Dermis blood vessel endothelial cell (primary cell): ENCODE results near the gene C3orf20. TPM values are rescaled to one million over a fixed set of nuclear protein-coding genes. Genes with fewer than 3 reads are reported as not detected.

Source experiments
- DNase-seq: peaks from one replicate; pipeline ENCODE4 v3.0.0; 2010
- total RNA-seq: library from RNA; depleted of rRNA; stranded (reverse); fragments of >200 nt; gene quantifications from 2 replicates; pipeline ENCODE4 v1.2.3, GENCODE V29; 2014

C3orf20 gene
- total RNA-seq, 1 donor from 2014 or later = not detected

DNA sequence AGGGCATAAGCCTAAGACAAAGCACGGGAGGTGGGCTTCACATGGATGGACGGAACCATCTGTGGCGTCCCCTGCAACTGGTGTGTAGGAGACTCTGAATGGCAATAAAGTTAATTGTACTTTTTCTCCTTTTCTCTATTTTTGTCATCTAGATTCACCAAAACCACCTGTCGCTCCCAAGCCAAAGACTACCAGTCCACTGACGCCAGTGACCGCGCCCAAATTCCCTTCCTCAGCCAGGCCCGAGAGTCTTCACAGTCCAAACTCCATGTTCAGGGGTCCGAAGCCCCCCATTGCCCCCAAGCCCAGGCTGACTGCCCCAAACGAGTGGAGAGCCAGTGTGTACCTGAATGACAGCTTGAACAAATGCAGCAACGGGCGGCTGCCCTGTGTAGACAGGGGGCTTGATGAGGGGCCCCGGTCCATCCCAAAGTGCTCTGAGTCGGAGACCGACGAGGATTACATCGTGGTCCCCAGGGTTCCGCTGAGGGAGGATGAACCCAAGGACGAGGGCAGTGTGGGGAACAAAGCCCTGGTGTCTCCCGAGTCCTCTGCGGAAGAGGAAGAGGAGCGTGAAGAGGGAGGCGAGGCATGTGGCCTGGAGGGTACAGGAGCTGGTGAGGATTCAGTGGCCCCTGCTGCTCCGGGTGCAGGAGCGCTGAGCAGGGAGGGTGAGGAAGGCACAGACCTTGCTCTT lies 144.0 kb downstream of the C3orf20 start, which contains the start of gene FGD5:
Gene FGD5, plus strand, starts transcription at position 159 of the 697 bp plus-strand sequence. Its CDS starts 110 bp downstream, at position 269.
- no peak for DNase-seq

DNA sequence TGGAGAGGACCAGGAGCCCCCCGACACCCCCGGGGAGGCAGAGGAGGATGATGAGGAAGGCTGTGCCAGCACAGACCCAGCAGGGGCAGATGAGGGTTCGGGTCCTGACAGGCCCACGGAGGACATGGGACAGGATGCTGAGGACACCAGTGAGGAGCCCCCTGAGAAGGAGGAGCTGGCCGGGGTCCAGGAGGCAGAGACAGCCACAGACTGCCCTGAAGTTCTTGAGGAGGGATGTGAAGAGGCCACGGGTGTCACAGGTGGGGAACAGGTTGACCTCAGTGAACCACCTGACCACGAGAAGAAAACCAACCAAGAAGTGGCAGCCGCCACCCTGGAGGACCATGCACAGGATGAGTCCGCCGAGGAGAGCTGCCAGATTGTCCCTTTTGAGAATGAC lies 144.7 kb downstream of the C3orf20 start:
- DNase-seq = no peak

DNA sequence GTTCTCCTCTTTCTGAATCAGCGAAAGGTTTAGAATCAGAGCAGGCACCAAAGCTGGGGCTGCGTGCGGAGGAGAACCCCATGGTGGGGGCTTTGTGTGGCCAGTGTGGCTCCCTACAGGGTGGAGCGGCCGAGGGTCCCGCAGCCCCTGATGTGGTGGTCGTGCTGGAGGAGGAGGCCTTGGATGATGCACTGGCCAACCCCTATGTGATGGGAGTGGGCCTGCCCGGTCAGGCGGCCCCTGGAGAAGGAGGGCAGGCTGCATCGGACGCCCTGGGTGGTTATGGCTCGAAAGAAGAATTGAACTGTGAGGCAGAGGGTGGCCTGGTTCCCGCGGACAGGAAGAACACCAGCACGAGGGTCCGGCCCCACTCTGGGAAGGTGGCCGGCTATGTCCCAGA lies 145.2 kb downstream of the C3orf20 start:
- DNase-seq = no peak

DNA sequence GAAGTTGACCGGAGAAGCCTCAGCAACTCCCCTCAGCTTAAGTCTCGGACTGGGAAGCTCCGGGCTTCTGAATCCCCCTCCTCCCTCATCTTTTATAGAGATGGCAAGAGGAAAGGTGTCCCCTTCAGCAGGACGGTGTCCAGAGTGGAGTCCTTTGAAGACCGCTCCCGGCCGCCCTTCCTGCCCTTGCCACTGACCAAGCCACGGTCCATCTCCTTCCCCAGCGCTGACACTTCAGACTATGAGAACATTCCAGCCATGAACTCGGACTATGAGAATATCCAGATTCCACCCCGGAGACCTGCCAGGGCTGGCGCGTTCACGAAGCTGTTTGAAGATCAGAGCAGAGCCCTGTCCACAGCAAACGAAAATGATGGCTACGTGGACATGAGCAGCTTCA lies 146.2 kb downstream of the C3orf20 start:
- DNase-seq = no peak

DNA sequence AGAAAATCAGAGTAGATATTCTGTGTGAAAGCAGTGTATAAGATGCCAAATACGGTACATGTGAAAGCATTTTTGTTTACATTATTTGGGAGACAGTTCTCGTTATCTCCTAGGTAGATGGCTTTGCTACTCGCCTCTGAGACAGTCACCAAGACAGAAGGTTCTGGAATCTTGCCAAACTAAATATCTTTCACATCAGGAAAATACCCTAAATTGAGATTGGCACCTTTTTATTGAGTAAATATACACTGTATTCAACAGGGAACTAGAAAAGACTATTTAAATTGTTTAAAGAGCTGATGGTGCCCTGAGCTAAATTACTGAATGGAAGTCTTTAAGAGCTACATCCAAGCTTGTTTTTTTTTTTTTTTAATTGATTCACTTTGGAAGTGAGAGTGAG lies 147.2 kb downstream of the C3orf20 start:
- no peak for DNase-seq

Other genes starting within 250 kb of the C3orf20 start
- under 0.01 TPM in 1 of 2 replicates, not detected in the other for gene GRIP2, start 134.8 kb upstream of the C3orf20 start, total RNA-seq
- gene CCDC174, start 23.4 kb upstream of the C3orf20 start, total RNA-seq = 8.3 and 9.2 TPM in 2 replicates
- gene FGD5, start 143.8 kb downstream of the C3orf20 start, total RNA-seq = 103 and 196 TPM in 2 replicates